ENCODE results near the gene PTPN4. TPM values are rescaled to one million over a fixed set of nuclear protein-coding genes. Genes with fewer than 3 reads are reported as not detected.

PTPN4 gene
- total and polyA plus RNA-seq, 2 donors (not counting 3 experiments of a cell fraction or from before 2014, with no cell fraction given) = 6.8 to 29.6 TPM

DNA sequence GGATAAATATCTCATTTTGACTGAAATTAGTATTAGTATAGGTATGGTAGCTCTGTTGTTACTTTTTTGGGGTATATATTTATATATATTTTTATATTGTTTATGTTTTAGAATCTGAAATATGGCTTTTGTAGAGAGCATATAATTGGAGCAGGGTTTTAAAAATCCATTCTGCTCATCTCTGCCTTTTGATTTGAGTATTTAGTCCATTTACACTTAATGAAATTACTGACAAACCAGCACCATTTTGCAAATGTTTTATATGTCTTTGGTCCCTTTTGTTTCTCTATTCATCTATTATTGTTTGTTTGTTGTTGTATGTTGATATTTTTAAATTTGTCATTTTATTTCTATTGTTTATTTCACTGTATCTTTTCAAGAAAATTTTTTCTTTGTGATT is 30.7 kb downstream of the PTPN4 start:
- H3K9me1 ChIP-seq (replicated peaks; ENCODE audit: control insufficient read depth, extremely low read depth, insufficient read depth, low read length) = no peaks in the 10 kb centered on the region
- no peaks in the 10 kb centered on the region for H3K4me1 ChIP-seq (ENCODE audit: control insufficient read depth, extremely low read depth, insufficient read depth, low read length)
- intact Hi-C loops (cut with micrococcal nuclease) (no loop called here), dilution Hi-C loops (cut with MboI; ENCODE audit: extremely low pct_ligation_motif_present, low sequenced_read_pairs) (no loop called here)
- H3K27me3 ChIP-seq (ENCODE audit: control insufficient read depth in 2 of 2, insufficient read depth in 2 of 2, low read length in 2 of 2) = no peaks in the 10 kb centered on the region
- no peak overlapping the region for H3K4me2 ChIP-seq (ENCODE audit: insufficient read depth, low read length)
- no peaks in the 10 kb centered on the region for H3K9me3 ChIP-seq (replicated peaks; ENCODE audit: control insufficient read depth, insufficient read depth, low read length)
- H3K36me3 ChIP-seq (ENCODE audit: control insufficient read depth in 2 of 2, extremely low read depth in 1 of 2, insufficient read depth in 2 of 2, low read length in 2 of 2) = peaks cover 0 to 4% of the 10 kb centered on the region in 2 experiments
- ChIA-PET POLR2A (no interaction called here), CTCF (no interaction called here)
- no TSS peak for BruUV-seq (replicated peaks)
- FAIRE-seq (no peak), DNase-seq (ENCODE audit: low read depth, low spot score) (no peak)
- no peaks in the 10 kb centered on the region for H4K20me1 ChIP-seq (replicated peaks; ENCODE audit: control insufficient read depth, extremely low read depth, insufficient read depth, low read length)
- no peak for TF ChIP-seq POLR2AphosphoS5 (IDR thresholded peaks at IDR 0.05; ENCODE audit: insufficient read depth, low read depth, low read length)
- no peak for TF ChIP-seq POLR2A (IDR thresholded peaks at IDR 0.05; ENCODE audit: low read depth, low read length)
- no peak for TF ChIP-seq JUN (IDR thresholded peaks at IDR 0.05; ENCODE audit: borderline replicate concordance, insufficient read depth, insufficient read length, low read depth)
- TF ChIP-seq, protein P1, sequence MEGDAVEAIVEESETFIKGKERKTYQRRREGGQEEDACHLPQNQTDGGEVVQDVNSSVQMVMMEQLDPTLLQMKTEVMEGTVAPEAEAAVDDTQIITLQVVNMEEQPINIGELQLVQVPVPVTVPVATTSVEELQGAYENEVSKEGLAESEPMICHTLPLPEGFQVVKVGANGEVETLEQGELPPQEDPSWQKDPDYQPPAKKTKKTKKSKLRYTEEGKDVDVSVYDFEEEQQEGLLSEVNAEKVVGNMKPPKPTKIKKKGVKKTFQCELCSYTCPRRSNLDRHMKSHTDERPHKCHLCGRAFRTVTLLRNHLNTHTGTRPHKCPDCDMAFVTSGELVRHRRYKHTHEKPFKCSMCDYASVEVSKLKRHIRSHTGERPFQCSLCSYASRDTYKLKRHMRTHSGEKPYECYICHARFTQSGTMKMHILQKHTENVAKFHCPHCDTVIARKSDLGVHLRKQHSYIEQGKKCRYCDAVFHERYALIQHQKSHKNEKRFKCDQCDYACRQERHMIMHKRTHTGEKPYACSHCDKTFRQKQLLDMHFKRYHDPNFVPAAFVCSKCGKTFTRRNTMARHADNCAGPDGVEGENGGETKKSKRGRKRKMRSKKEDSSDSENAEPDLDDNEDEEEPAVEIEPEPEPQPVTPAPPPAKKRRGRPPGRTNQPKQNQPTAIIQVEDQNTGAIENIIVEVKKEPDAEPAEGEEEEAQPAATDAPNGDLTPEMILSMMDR (IDR thresholded peaks at IDR 0.05; ENCODE audit: extremely low read depth in 1 of 2, insufficient read depth in 1 of 2, low read depth in 1 of 2, low read length in 2 of 2) = no peak
- TF ChIP-seq MYC (IDR thresholded peaks at IDR 0.05; ENCODE audit: low read depth, low read length) = no peak
- no peak for TF ChIP-seq GATA2 (IDR thresholded peaks at IDR 0.05; ENCODE audit: insufficient read depth, insufficient read length, low read depth, low read length)
- TF ChIP-seq FOS (IDR thresholded peaks at IDR 0.05; ENCODE audit: borderline replicate concordance, insufficient read depth, low read length) = no peak
- peaks cover 6% of the 10 kb centered on the region for H3K79me2 ChIP-seq (ENCODE audit: control insufficient read depth, insufficient read depth, low read length)
- H3K9ac ChIP-seq (replicated peaks; ENCODE audit: extremely low read depth, insufficient read depth, low read length) = no peak overlapping the region
- H3K4me3 ChIP-seq (replicated peaks in 1 of 3; ENCODE audit: insufficient read depth in 1 of 3, low read depth in 1 of 3, low read length in 3 of 3) = no peak overlapping the region
- no peak overlapping the region for H2AFZ ChIP-seq (ENCODE audit: low read depth, low read length)
- no peak overlapping the region for H3K27ac ChIP-seq (ENCODE audit: insufficient read depth, low read depth, low read length)
